GM06990 (cell line): ENCODE measurements around the gene WNT2.

Experiments used
- DNase-seq: peaks from one replicate; pipeline ENCODE4 v3.0.0-alpha.2; 2011; ENCODE audit not compliant: insufficient read length; ENCODE audit errors: extremely low read depth
- H3K27me3 ChIP-seq: replicated peaks from 2 replicates; pipeline ENCODE4 v1.6.0; 2011; ENCODE audit warnings: low read length; ENCODE audit not compliant: control insufficient read depth, insufficient read depth
- H3K36me3 ChIP-seq: 2 replicates; pipeline ENCODE4 v1.5.1; 2011; ENCODE audit warnings: low read length; ENCODE audit not compliant: control insufficient read depth, insufficient read depth
- H3K4me3 ChIP-seq: replicated peaks from 2 replicates; pipeline ENCODE4 v1.5.1; 2011; ENCODE audit warnings: low read depth, mild to moderate bottlenecking, control low read depth, low read length
- TF ChIP-seq, protein P1 (sequence below): IDR thresholded peaks from 2 replicates; pipeline ENCODE4 v1.5.1; 2011; ENCODE audit warnings: low read length, control low read depth, mild to moderate bottlenecking, inconsistent platforms; ENCODE audit not compliant: insufficient read depth, poor library complexity, severe bottlenecking

Gene WNT2

GRCh38 chr7:117283779-117284178 is 39.1 kb downstream of the WNT2 start:
- no peaks in the 10 kb centered on the region for H3K36me3 ChIP-seq
- TF ChIP-seq, protein P1, sequence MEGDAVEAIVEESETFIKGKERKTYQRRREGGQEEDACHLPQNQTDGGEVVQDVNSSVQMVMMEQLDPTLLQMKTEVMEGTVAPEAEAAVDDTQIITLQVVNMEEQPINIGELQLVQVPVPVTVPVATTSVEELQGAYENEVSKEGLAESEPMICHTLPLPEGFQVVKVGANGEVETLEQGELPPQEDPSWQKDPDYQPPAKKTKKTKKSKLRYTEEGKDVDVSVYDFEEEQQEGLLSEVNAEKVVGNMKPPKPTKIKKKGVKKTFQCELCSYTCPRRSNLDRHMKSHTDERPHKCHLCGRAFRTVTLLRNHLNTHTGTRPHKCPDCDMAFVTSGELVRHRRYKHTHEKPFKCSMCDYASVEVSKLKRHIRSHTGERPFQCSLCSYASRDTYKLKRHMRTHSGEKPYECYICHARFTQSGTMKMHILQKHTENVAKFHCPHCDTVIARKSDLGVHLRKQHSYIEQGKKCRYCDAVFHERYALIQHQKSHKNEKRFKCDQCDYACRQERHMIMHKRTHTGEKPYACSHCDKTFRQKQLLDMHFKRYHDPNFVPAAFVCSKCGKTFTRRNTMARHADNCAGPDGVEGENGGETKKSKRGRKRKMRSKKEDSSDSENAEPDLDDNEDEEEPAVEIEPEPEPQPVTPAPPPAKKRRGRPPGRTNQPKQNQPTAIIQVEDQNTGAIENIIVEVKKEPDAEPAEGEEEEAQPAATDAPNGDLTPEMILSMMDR, result no peak
- no peak overlapping the region for H3K4me3 ChIP-seq
- no peak for DNase-seq
- H3K27me3 ChIP-seq, result no peaks in the 10 kb centered on the region

GRCh38 chr7:117283371-117283770 is 39.5 kb downstream of the WNT2 start:
- Histone ChIP-seq H3K36me3 (no peaks in the 10 kb centered on the region), H3K4me3 (no peak overlapping the region), H3K27me3 (no peaks in the 10 kb centered on the region)
- no peak for DNase-seq
- TF ChIP-seq, protein P1, result no peak

GRCh38 chr7:117282239-117282812 is 40.5 kb downstream of the WNT2 start:
- Histone ChIP-seq H3K36me3 (no peaks in the 10 kb centered on the region), H3K4me3 (no peak overlapping the region), H3K27me3 (no peaks in the 10 kb centered on the region)
- DNase-seq, result no peak
- TF ChIP-seq, protein P1, result no peak

DNA sequence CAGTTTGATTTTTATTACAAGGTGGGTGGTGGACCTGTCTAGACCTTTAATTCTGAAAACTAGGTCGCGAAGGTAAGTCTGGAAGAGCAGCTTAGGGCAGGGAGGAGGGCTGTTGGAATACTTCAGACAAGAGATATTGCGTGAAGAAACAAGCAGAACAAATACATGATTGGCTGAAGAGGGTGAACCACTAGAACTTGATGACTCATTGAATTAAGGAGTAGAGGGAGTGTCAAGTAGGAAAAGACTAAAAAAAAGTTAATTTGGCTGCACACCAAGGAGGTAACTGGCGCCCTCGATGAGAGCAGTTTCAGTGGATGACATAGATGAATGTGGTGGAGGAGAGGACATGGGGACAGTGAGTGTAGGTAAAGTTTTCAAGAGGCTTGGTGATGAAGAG is 41.3 kb downstream of the WNT2 start:
- no peak for DNase-seq
- TF ChIP-seq, protein P1, result no peak
- no peaks in the 10 kb centered on the region for H3K36me3 ChIP-seq
- H3K27me3 ChIP-seq, result no peaks in the 10 kb centered on the region
- no peak overlapping the region for H3K4me3 ChIP-seq

- Histone ChIP-seq H3K4me3 (no peak overlapping the region), H3K27me3 (no peaks in the 10 kb centered on the region), H3K36me3 (no peaks in the 10 kb centered on the region)
- no peak for DNase-seq
- TF ChIP-seq, protein P1, result no peak
These were observed 42.8 kb downstream of the WNT2 start for GRCh38 chr7:117279931-117280557.
